Activated naive CD8-positive, alpha-beta T cell (primary cell): ENCODE data around the gene LTB4R2.
A peak's percentile ranks its signal among the peaks of the same experiment; 100 is the strongest.

Experiments
- H3K27ac Mint-ChIP-seq: one replicate; pipeline ENCODE4 v1.8.0; 2021; ENCODE audit warnings: mixed read lengths
- H3K27me3 Mint-ChIP-seq: one replicate; pipeline ENCODE4 v1.8.0; 2021; ENCODE audit warnings: mixed read lengths
- H3K36me3 Mint-ChIP-seq: one replicate; pipeline ENCODE4 v1.8.0; 2021; ENCODE audit warnings: mixed read lengths
- H3K4me1 Mint-ChIP-seq: one replicate; pipeline ENCODE4 v1.8.0; 2021; ENCODE audit warnings: low read depth, mixed read lengths
- H3K4me3 Mint-ChIP-seq: one replicate; pipeline ENCODE4 v1.8.0; 2021; ENCODE audit warnings: mild to moderate bottlenecking, mixed read lengths
- H3K9me3 Mint-ChIP-seq: one replicate; pipeline ENCODE4 v1.8.0; 2021; ENCODE audit warnings: low read depth, mixed read lengths

LTB4R2 gene

GRCh38 chr14:24271134-24271833 is 38.7 kb upstream of the LTB4R2 start, which contains the start of gene RABGGTA:
TSS of gene RABGGTA (minus strand) at chr14:24271597. CDS start at chr14:24271115, 482 bp downstream.
- Mint-ChIP-seq H3K9me3 (no peaks in the 10 kb centered on the region), H3K36me3 (peaks cover 5% of the 10 kb centered on the region), H3K4me3 (peak within 1 kb of the TSS; percentile 89), H3K4me1 (peaks cover 37% of the 10 kb centered on the region), H3K27me3 (no peaks in the 10 kb centered on the region), H3K27ac (peak within 1 kb of the TSS; percentile 96)

GRCh38 chr14:24271834-24272263 is 38.1 kb upstream of the LTB4R2 start:
- Mint-ChIP-seq H3K27me3 (no peaks in the 10 kb centered on the region), H3K27ac (peak overlapping the region; percentile 96), H3K4me1 (peaks cover 40% of the 10 kb centered on the region), H3K9me3 (no peaks in the 10 kb centered on the region), H3K36me3 (peaks cover 7% of the 10 kb centered on the region), H3K4me3 (peak overlapping the region; percentile 88)

- Mint-ChIP-seq H3K36me3 (peaks cover 8% of the 10 kb centered on the region), H3K9me3 (no peaks in the 10 kb centered on the region), H3K4me3 (peak overlapping the region; percentile 88), H3K4me1 (peaks cover 42% of the 10 kb centered on the region), H3K27ac (peak overlapping the region; percentile 96), H3K27me3 (no peaks in the 10 kb centered on the region)
Measured at GRCh38 chr14:24272467-24272866, 37.5 kb upstream of the LTB4R2 start.

GRCh38 chr14:24273422-24273998 is 36.4 kb upstream of the LTB4R2 start:
- Mint-ChIP-seq H3K27ac (peak overlapping the region; percentile 80), H3K4me1 (peaks cover 47% of the 10 kb centered on the region), H3K4me3 (peak overlapping the region; percentile 66)

GRCh38 chr14:24274101-24274543 is 35.8 kb upstream of the LTB4R2 start:
- H3K9me3 Mint-ChIP-seq = no peaks in the 10 kb centered on the region
- peaks cover 53% of the 10 kb centered on the region for H3K4me1 Mint-ChIP-seq
- no peaks in the 10 kb centered on the region for H3K27me3 Mint-ChIP-seq
- peak overlapping the region; percentile 43 for H3K4me3 Mint-ChIP-seq
- H3K36me3 Mint-ChIP-seq = peaks cover 10% of the 10 kb centered on the region
- H3K27ac Mint-ChIP-seq = peak overlapping the region; percentile 80

More at GRCh38 chr14:24273422-24273998, 36.4 kb upstream of the LTB4R2 start:
- H3K27me3 Mint-ChIP-seq = no peaks in the 10 kb centered on the region
- peaks cover 10% of the 10 kb centered on the region for H3K36me3 Mint-ChIP-seq
- H3K9me3 Mint-ChIP-seq = no peaks in the 10 kb centered on the region

GRCh38 chr14:24277071-24277470 is 32.9 kb upstream of the LTB4R2 start:
- H3K27ac Mint-ChIP-seq = peak overlapping the region; percentile 70
- peaks cover 58% of the 10 kb centered on the region for H3K4me1 Mint-ChIP-seq

GRCh38 chr14:24277606-24278321 is 32.2 kb upstream of the LTB4R2 start:
- no peak overlapping the region for H3K27ac Mint-ChIP-seq
- no peaks in the 10 kb centered on the region for H3K27me3 Mint-ChIP-seq
- no peak overlapping the region for H3K4me3 Mint-ChIP-seq
- peaks cover 51% of the 10 kb centered on the region for H3K4me1 Mint-ChIP-seq
- H3K36me3 Mint-ChIP-seq = peaks cover 10% of the 10 kb centered on the region
- no peaks in the 10 kb centered on the region for H3K9me3 Mint-ChIP-seq

More at GRCh38 chr14:24277071-24277470, 32.9 kb upstream of the LTB4R2 start:
- Mint-ChIP-seq H3K36me3 (peaks cover 10% of the 10 kb centered on the region), H3K27me3 (no peaks in the 10 kb centered on the region), H3K4me3 (no peak overlapping the region), H3K9me3 (no peaks in the 10 kb centered on the region)

- H3K4me3 Mint-ChIP-seq = peak overlapping the region; percentile 42
- H3K27me3 Mint-ChIP-seq = no peaks in the 10 kb centered on the region
- H3K27ac Mint-ChIP-seq = peak overlapping the region; percentile 89
Measured at GRCh38 chr14:24278424-24278823, 31.5 kb upstream of the LTB4R2 start.

GRCh38 chr14:24279301-24280186 is 30.4 kb upstream of the LTB4R2 start:
- Mint-ChIP-seq H3K36me3 (peaks cover 9% of the 10 kb centered on the region), H3K4me3 (peak overlapping the region; percentile 49), H3K4me1 (peaks cover 38% of the 10 kb centered on the region), H3K27ac (peak overlapping the region; percentile 89), H3K27me3 (no peaks in the 10 kb centered on the region), H3K9me3 (no peaks in the 10 kb centered on the region)

More at GRCh38 chr14:24278424-24278823, 31.5 kb upstream of the LTB4R2 start:
- Mint-ChIP-seq H3K4me1 (peaks cover 47% of the 10 kb centered on the region), H3K9me3 (no peaks in the 10 kb centered on the region), H3K36me3 (peaks cover 9% of the 10 kb centered on the region)

GRCh38 chr14:24280797-24281460 is 29.0 kb upstream of the LTB4R2 start:
- no peak overlapping the region for H3K4me3 Mint-ChIP-seq

GRCh38 chr14:24281636-24282035 is 28.3 kb upstream of the LTB4R2 start:
- no peaks in the 10 kb centered on the region for H3K9me3 Mint-ChIP-seq
- H3K4me1 Mint-ChIP-seq = peaks cover 33% of the 10 kb centered on the region
- no peak overlapping the region for H3K27ac Mint-ChIP-seq
- H3K4me3 Mint-ChIP-seq = no peak overlapping the region
- H3K36me3 Mint-ChIP-seq = peaks cover 9% of the 10 kb centered on the region
- no peaks in the 10 kb centered on the region for H3K27me3 Mint-ChIP-seq

More at GRCh38 chr14:24280797-24281460, 29.0 kb upstream of the LTB4R2 start:
- Mint-ChIP-seq H3K9me3 (no peaks in the 10 kb centered on the region), H3K27ac (no peak overlapping the region), H3K4me1 (peaks cover 34% of the 10 kb centered on the region), H3K27me3 (no peaks in the 10 kb centered on the region), H3K36me3 (peaks cover 9% of the 10 kb centered on the region)

GRCh38 chr14:24282736-24283135 is 27.2 kb upstream of the LTB4R2 start:
- Mint-ChIP-seq H3K9me3 (no peaks in the 10 kb centered on the region), H3K4me1 (peaks cover 26% of the 10 kb centered on the region), H3K27ac (no peak overlapping the region), H3K27me3 (no peaks in the 10 kb centered on the region), H3K36me3 (peaks cover 5% of the 10 kb centered on the region), H3K4me3 (no peak overlapping the region)

- Mint-ChIP-seq H3K36me3 (peaks cover 6% of the 10 kb centered on the region), H3K27ac (no peak overlapping the region), H3K27me3 (no peaks in the 10 kb centered on the region), H3K9me3 (no peaks in the 10 kb centered on the region), H3K4me1 (peaks cover 19% of the 10 kb centered on the region), H3K4me3 (no peak overlapping the region)
Measured at GRCh38 chr14:24283796-24284460, 26.0 kb upstream of the LTB4R2 start.
